GM19239 (cell line): ENCODE results near the gene CGN.

Experiments
- DNase-seq: peaks from one replicate; pipeline ENCODE4 v3.0.0; 2011; ENCODE audit warnings: low spot score; ENCODE audit not compliant: insufficient read length
- FAIRE-seq: peaks from 2 replicates; lab custom pipeline; 2011; peaks lifted over from hg19 to GRCh38; lab: Jason Lieb, UNC

Gene CGN

DNA sequence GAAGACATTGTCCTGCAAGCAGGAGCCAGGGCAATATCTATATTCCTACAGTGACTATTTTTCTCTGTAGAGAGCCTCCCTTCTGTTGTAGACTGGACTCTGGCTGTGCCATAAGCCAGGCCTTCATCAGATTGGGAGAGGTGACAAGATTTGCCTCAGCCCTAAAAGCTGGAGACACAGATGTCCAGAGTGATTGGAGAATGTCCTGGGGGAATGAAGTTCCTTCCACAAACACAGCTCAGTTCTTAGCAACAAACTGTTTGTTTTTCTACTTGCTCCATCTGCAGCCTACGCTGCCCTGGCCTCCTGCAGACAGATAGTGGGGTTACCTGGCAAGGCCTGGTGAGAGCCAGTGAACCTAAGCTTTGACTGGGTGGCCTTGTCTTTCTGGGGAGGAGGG is 70.7 kb downstream of the CGN start:
- no peak for FAIRE-seq
- DNase-seq: no peak

DNA sequence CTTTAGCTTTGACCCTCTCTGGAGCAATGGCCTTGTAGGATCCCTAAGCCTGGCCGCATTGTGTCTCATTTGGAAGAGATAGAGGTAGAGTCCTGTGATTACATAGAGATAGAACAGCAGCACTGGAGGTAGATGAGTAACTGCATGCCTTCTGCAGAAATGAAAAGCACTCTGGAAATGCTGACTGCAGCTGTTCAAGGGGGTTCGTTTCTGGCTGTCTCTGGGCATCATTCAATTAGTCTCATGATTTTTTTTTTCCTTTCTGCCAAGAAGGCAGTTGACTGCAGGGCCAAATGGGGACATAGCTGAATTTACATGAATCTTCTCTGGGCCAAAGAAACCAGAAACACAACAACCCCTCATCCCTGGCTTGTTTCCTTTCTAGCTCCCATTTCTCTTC is 72.6 kb downstream of the CGN start:
- DNase-seq (no peak), FAIRE-seq (no peak)

DNA sequence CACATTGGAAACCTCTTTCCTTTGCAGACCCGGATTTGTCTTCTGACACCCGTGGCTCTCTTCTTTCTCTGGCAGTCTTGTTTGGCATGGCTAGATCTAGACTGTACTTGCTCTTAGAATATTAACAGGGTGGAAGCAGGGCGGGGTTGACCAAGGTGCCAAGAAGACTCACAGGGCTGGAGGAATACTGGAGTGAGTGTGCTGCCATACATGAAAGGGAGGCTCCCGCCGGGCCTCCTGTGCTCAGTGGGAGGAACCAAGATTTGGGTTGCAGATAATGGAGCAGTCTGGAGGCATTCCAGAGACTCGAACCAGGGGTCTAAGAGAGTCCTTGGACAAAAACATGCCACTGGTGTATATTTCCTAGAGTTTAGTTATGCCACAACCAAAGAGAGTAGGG is 73.1 kb downstream of the CGN start:
- DNase-seq (no peak), FAIRE-seq (no peak)

DNA sequence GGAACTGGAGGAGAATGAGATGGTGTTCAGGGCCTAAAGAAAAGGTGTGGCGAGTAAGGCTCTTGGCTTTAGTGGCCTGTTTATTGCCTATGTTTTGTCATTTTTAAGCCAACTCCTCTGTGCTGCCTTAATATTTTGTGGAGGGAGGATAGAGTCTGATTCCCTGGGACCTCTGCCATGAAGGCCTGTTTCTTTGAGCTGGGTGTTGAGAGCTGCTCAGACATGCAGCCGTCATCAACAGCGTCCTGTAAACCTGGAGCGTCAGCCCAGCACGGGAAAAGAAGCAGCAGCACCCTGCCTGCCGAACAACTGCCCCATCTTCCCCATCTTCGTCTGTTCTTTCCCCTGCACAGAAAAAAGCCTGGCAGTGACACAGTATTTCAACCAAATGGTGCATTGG is 73.6 kb downstream of the CGN start:
- DNase-seq (no peak), FAIRE-seq (no peak)

DNA sequence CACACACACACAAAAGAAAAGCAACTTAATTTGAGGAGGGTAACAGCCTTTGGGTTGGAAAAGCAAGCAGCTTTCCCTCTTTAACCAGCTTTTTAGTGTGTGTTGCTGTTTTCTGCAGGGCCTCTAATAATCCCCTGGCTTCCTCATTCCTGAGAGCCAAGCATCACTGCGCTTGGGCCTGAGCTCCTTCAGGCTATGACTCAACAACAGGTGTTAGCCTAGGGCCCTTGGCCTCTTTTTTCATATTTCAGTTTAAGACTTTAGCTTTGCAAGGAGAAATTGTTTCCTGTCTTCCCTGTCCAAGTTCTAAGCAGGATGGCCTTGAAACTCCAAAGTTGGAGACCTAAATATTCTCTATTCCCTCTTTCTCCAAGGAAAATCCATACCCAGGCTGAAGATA is 74.4 kb downstream of the CGN start:
- no peak for FAIRE-seq
- no peak for DNase-seq
